DMS79 (cell line): ENCODE data around the gene MYCBPAP.

Source experiments
- DNase-seq: peaks from one replicate; lab custom pipeline; 2025; lab: John Stamatoyannopoulos, UW

Gene MYCBPAP

DNA sequence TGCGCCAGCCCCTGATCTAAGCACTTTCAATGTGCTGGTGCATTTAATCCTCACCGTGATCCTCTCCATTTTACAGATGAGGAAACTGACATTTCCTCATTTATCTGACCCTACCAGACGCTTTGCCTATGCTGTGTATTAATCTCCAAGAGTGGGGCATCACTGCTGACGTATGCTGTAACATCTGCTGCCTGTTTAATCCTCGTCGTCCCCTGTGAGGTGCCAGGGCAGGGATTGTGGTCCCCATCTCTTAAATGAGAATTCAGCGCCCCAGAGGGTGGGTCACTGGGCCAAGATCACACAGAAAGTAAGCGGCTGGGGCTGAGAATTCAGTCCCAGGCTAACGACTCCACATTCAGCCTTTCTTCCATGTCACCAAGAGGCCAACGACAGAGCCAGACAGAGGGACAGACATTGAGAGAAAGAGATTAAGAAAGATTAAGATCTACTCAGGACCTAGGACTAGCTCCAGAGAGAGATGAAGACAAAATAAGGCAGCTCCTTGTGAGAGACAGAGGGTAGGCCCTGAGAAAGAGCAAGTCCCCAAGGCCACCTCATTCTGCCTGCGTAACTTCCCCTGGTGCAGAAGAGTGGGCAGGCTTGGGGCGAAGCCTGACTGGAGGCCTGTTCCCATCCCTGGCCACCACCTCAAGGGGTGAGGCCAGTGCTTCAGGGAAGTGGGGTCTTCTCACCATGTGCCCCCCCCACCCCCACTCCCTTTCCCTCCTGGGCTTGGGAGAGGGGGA is 65.8 kb downstream of the MYCBPAP start:
- no peak for DNase-seq

DNA sequence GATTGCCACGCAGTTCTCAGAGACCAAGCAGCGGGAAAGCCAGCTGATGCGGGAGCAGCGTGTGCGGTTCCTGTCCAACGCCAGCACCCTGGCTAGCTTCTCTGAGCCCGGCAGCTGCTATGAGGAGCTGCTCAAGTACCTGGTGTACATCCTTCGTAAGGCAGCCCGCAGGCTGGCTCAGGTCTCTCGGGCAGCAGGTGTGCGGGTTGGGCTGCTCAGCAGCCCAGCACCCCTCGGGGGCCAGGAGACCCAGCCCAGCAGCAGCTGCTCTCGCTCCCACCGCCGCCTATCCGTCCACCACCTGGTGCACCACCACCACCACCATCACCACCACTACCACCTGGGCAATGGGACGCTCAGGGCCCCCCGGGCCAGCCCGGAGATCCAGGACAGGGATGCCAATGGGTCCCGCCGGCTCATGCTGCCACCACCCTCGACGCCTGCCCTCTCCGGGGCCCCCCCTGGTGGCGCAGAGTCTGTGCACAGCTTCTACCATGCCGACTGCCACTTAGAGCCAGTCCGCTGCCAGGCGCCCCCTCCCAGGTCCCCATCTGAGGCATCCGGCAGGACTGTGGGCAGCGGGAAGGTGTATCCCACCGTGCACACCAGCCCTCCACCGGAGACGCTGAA is 67.5 kb downstream of the MYCBPAP start:
- no peak for DNase-seq

DNA sequence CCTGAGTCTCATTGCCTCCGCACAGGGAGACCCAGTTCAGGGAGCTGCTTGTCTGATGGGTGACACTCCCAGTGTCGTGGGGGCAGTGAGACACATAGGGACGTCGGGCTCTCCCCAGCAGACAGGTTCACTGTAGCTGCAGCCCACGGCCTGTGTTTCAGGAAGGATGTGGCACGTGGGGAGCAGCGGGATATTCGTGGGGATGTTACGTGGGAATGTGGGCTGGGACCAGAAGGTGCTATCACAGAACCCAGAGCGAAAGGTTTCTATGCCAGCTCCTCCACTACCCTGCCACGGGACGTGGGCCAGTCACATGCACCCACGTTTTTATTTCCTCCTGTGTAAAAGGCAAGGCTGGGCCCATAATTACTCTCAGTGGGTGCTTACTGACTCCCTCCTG is 68.6 kb downstream of the MYCBPAP start:
- no peak for DNase-seq

DNA sequence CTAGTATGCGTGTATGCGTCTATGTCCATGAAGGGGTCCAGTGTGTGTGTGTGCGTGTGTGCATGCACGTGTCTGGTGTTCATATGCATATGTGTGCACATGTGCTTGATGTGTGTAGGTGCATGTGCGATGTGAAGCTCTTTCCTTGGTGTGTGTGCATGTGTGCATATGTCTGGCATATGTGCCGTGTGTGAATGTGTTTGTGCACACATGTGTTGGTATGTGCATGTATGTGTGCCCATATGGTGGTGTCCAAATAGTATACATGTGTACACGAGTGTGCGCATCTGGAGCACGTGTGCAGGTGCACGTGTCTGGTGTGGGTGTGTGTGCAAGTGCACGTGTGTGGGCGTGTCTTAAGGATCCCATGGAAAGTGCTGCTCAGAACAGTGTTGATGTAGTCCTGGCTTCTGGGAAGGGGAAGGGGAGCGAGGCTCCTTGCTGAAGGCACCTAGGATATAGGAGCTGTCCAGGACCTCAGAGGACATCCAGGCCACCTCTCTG is 69.3 kb downstream of the MYCBPAP start:
- no peak for DNase-seq

DNA sequence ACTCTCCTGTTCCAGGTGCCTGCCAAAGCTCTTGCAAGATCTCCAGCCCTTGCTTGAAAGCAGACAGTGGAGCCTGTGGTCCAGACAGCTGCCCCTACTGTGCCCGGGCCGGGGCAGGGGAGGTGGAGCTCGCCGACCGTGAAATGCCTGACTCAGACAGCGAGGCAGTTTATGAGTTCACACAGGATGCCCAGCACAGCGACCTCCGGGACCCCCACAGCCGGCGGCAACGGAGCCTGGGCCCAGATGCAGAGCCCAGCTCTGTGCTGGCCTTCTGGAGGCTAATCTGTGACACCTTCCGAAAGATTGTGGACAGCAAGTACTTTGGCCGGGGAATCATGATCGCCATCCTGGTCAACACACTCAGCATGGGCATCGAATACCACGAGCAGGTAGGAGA is 69.9 kb downstream of the MYCBPAP start:
- DNase-seq, result no peak

DNA sequence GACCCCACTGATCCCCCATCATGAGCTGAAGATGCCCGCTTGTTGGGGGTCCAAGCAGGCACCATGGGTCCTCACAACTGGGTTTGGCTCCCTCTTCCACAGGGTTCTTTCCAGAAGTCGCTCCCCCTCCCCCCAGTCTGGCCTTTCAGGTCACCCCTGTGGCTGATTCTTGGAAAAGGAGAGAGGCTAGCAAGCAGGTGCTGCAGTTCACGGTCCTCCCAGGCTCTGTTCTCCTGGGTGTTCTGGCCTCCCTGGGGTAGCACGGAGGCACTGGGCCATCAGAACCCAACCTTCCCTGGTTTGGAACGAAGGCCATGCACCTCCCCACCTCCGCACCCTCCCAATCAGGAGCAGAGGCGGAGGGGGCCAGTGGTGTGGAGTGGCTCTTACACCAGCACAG is 71.2 kb downstream of the MYCBPAP start:
- DNase-seq, result no peak

DNA sequence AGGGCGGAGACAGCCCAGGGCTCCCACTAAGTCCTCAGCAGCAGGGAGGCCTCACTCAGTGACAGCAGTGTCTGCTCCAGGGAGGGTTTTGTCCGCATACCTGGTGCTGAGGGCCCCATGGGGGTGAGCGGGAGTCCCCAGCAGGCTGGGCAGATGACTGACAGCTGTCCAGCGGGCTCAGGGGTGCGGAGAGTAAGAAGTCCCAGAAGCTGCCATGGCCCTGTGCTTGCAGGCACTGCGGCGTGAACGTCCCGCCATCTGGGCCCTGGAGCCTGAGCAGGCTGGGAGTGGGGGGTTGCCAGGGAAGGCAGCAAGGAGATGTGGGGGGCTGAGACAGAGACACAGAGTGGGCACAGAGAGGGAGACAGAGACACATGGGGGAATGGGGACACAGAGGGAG is 72.4 kb downstream of the MYCBPAP start:
- no peak for DNase-seq
